Mucosa of stomach (tissue), 1 donor: ENCODE results near the gene ATG7.

Experiments used
- H3K27me3 ChIP-seq: one replicate; pipeline ENCODE4 v1.7.0; 2013; ENCODE audit warnings: mild to moderate bottlenecking, low read length; ENCODE audit not compliant: control insufficient read depth, insufficient read depth
- H3K36me3 ChIP-seq: one replicate; pipeline ENCODE4 v1.7.0; 2013; ENCODE audit warnings: low read length; ENCODE audit not compliant: control insufficient read depth, insufficient read depth
- H3K4me1 ChIP-seq: one replicate; pipeline ENCODE4 v1.7.0; 2013; ENCODE audit warnings: mild to moderate bottlenecking, low read length; ENCODE audit not compliant: control insufficient read depth, insufficient read depth
- H3K4me3 ChIP-seq: one replicate; pipeline ENCODE4 v1.7.0; 2013; ENCODE audit warnings: low read length
- H3K9ac ChIP-seq: one replicate; pipeline ENCODE4 v1.7.0; 2013; ENCODE audit warnings: mild to moderate bottlenecking, low read length, moderate library complexity
- H3K9me3 ChIP-seq: one replicate; pipeline ENCODE4 v1.7.0; 2013; ENCODE audit warnings: mild to moderate bottlenecking, low read length, moderate library complexity; ENCODE audit not compliant: control insufficient read depth
- donor health status: Pancreatic carcinoma.

ATG7 gene

GRCh38 chr3:11386465-11387113 is 114.4 kb downstream of the ATG7 start:
- H3K4me3 ChIP-seq: no peak overlapping the region
- no peaks in the 10 kb centered on the region for H3K27me3 ChIP-seq
- peaks cover 13% of the 10 kb centered on the region for H3K4me1 ChIP-seq
- H3K9ac ChIP-seq: no peak overlapping the region
- no peaks in the 10 kb centered on the region for H3K9me3 ChIP-seq
- H3K36me3 ChIP-seq: no peaks in the 10 kb centered on the region

GRCh38 chr3:11389386-11390268 is 117.4 kb downstream of the ATG7 start:
- Histone ChIP-seq H3K4me3 (no peak overlapping the region), H3K9ac (no peak overlapping the region), H3K36me3 (no peaks in the 10 kb centered on the region), H3K4me1 (peaks cover 23% of the 10 kb centered on the region), H3K27me3 (no peaks in the 10 kb centered on the region), H3K9me3 (no peaks in the 10 kb centered on the region)

GRCh38 chr3:11390411-11391131 is 118.4 kb downstream of the ATG7 start:
- Histone ChIP-seq H3K4me3 (no peak overlapping the region), H3K27me3 (no peaks in the 10 kb centered on the region), H3K4me1 (peaks cover 27% of the 10 kb centered on the region), H3K36me3 (no peaks in the 10 kb centered on the region), H3K9ac (no peak overlapping the region), H3K9me3 (no peaks in the 10 kb centered on the region)

- H3K9me3 ChIP-seq: no peaks in the 10 kb centered on the region
- no peaks in the 10 kb centered on the region for H3K36me3 ChIP-seq
- no peak overlapping the region for H3K9ac ChIP-seq
- peaks cover 27% of the 10 kb centered on the region for H3K4me1 ChIP-seq
- no peaks in the 10 kb centered on the region for H3K27me3 ChIP-seq
- no peak overlapping the region for H3K4me3 ChIP-seq
These were observed 119.1 kb downstream of the ATG7 start for GRCh38 chr3:11391174-11391879.

GRCh38 chr3:11392014-11392859 is 120.0 kb downstream of the ATG7 start:
- Histone ChIP-seq H3K4me1 (peaks cover 27% of the 10 kb centered on the region), H3K36me3 (no peaks in the 10 kb centered on the region), H3K27me3 (no peaks in the 10 kb centered on the region), H3K9me3 (no peaks in the 10 kb centered on the region), H3K4me3 (no peak overlapping the region), H3K9ac (no peak overlapping the region)

GRCh38 chr3:11392860-11393114 is 120.6 kb downstream of the ATG7 start:
- H3K36me3 ChIP-seq: no peaks in the 10 kb centered on the region
- peaks cover 27% of the 10 kb centered on the region for H3K4me1 ChIP-seq
- H3K9me3 ChIP-seq: no peaks in the 10 kb centered on the region
- no peak overlapping the region for H3K4me3 ChIP-seq
- H3K9ac ChIP-seq: no peak overlapping the region
- no peaks in the 10 kb centered on the region for H3K27me3 ChIP-seq

- no peak overlapping the region for H3K9ac ChIP-seq
- H3K4me3 ChIP-seq: no peak overlapping the region
- H3K36me3 ChIP-seq: no peaks in the 10 kb centered on the region
- H3K9me3 ChIP-seq: no peaks in the 10 kb centered on the region
- H3K4me1 ChIP-seq: peaks cover 27% of the 10 kb centered on the region
- no peaks in the 10 kb centered on the region for H3K27me3 ChIP-seq
These were observed 121.2 kb downstream of the ATG7 start for GRCh38 chr3:11393401-11393800.

- Histone ChIP-seq H3K9ac (no peak overlapping the region), H3K27me3 (no peaks in the 10 kb centered on the region), H3K4me3 (no peak overlapping the region), H3K4me1 (peaks cover 27% of the 10 kb centered on the region), H3K9me3 (no peaks in the 10 kb centered on the region), H3K36me3 (no peaks in the 10 kb centered on the region)
These were observed 122.2 kb downstream of the ATG7 start for GRCh38 chr3:11394392-11394791.

GRCh38 chr3:11400213-11400612 is 128.0 kb downstream of the ATG7 start:
- Histone ChIP-seq H3K4me1 (no peaks in the 10 kb centered on the region), H3K27me3 (no peaks in the 10 kb centered on the region), H3K9ac (no peak overlapping the region), H3K9me3 (no peaks in the 10 kb centered on the region), H3K36me3 (no peaks in the 10 kb centered on the region), H3K4me3 (no peak overlapping the region)

- H3K9me3 ChIP-seq: no peaks in the 10 kb centered on the region
- H3K4me1 ChIP-seq: no peaks in the 10 kb centered on the region
- no peaks in the 10 kb centered on the region for H3K36me3 ChIP-seq
- H3K27me3 ChIP-seq: no peaks in the 10 kb centered on the region
- no peak overlapping the region for H3K4me3 ChIP-seq
- H3K9ac ChIP-seq: no peak overlapping the region
These were observed 129.2 kb downstream of the ATG7 start for GRCh38 chr3:11401434-11401833.

GRCh38 chr3:11405323-11405722 is 133.1 kb downstream of the ATG7 start:
- no peaks in the 10 kb centered on the region for H3K27me3 ChIP-seq
- no peaks in the 10 kb centered on the region for H3K36me3 ChIP-seq
- no peak overlapping the region for H3K9ac ChIP-seq
- H3K4me1 ChIP-seq: no peaks in the 10 kb centered on the region
- no peak overlapping the region for H3K4me3 ChIP-seq
- H3K9me3 ChIP-seq: no peaks in the 10 kb centered on the region
